ENCODE measurements around the gene JAK2.

DNA sequence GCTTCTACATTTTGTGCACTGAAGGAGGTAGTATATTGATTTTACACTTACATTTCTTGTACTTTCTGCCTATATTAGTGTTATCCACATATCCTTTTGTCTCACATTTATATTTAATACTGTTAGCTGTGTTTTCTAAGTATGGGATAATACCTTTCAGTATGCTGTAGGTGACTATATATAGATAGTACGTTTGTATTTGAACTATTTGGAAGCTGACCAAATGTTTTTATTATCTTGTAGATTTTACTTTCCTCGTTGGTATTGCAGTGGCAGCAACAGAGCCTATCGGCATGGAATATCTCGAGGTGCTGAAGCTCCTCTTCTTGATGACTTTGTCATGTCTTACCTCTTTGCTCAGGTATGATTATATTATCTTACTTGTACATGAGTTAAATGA, 59.1 kb downstream of the JAK2 start:
- TF ChIP-seq, protein P1, sequence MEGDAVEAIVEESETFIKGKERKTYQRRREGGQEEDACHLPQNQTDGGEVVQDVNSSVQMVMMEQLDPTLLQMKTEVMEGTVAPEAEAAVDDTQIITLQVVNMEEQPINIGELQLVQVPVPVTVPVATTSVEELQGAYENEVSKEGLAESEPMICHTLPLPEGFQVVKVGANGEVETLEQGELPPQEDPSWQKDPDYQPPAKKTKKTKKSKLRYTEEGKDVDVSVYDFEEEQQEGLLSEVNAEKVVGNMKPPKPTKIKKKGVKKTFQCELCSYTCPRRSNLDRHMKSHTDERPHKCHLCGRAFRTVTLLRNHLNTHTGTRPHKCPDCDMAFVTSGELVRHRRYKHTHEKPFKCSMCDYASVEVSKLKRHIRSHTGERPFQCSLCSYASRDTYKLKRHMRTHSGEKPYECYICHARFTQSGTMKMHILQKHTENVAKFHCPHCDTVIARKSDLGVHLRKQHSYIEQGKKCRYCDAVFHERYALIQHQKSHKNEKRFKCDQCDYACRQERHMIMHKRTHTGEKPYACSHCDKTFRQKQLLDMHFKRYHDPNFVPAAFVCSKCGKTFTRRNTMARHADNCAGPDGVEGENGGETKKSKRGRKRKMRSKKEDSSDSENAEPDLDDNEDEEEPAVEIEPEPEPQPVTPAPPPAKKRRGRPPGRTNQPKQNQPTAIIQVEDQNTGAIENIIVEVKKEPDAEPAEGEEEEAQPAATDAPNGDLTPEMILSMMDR (conservative IDR thresholded peaks at IDR 0.05 in 1 of 2, IDR thresholded peaks at IDR 0.05 in 1 of 2; ENCODE audit: extremely low read depth in 1 of 2, insufficient read depth in 1 of 2, low read depth in 1 of 2, low read length in 2 of 2), result no peak
- TF ChIP-seq EZH2 (IDR thresholded peaks at IDR 0.05; ENCODE audit: borderline replicate concordance, low read length), result no peak

All from mammary epithelial cell (primary cell).